Measurements from ENCODE around the gene WDR49.

Gene WDR49

DNA sequence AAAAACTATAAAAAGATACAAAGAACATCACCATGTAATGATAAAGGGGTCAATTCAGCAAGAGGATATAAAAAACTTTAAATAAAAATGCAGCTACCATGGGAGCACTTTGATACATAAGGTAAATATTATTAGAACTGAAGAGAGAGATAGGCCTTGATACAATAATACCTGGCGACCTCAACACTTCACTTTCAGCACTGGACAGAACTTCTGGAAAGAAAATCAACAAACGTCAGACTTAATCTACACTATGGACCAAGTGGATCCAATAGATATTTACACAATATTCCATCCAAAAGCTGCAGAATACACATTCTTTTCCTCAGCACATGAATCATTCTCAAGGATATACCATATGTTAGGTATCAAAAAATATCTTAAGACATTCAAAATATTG, 42.0 kb downstream of the WDR49 start:
- no peak for DNase-seq

GRCh38 chr3:167609156-167609555, 44.6 kb downstream of the WDR49 start:
- DNase-seq = no peak

GRCh38 chr3:167606836-167607235, 46.9 kb downstream of the WDR49 start:
- DNase-seq = no peak

- no peak for DNase-seq
These were observed 47.9 kb downstream of the WDR49 start for GRCh38 chr3:167605871-167606270.

DNA sequence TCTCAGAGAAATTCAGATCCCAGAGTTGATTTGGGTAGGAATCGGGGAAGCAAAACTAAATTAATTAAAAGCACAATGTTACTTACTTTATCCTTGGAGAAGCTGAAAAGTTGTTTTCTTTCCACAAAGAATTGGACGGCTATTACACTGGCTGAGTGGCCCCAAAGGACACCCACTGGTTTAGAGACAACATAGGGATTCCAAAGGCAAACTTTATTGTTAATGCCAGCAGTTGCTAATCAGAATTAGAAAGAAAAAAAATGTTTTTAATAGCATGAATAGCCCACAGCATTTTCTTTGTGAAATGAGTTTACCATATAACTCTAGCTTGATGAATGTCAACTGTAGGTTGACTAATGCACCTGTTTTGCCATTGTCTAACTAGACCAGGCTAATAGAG, 51.7 kb downstream of the WDR49 start:
- DNase-seq = no peak

- no peak for DNase-seq
These were observed 66.1 kb downstream of the WDR49 start for GRCh38 chr3:167587651-167588050.

DNA sequence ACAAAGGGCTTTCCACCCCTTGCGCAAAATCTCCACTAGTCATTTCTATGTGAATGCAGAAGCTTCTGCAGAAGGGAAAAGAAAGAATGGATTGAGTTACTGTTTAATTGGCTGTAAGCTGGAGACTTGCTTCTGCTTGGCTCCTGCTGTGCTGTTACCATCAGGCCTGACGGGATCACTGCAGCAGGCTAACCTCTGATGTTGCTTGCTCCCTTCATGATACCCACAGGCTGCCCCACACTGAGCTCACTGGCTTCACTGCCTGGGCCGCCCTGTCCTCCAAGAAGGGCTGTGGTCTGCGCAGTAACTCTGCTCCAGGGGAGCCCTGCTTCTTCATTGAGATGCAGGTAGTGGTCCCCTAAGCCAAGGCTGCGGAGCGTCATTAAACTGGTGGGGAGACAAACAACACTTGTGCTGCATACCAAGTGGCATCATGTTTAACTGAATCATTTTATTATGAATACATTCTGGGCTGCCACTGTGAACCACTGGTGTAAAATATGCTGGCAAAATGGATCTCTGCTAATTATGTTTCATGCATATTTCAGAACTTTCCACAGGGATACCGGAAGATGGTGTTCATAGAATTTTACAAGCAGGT, 78.6 kb downstream of the WDR49 start:
- no peak for DNase-seq

GRCh38 chr3:167572991-167573390, 80.8 kb downstream of the WDR49 start:
- DNase-seq = no peak

GRCh38 chr3:167568634-167569033, 85.1 kb downstream of the WDR49 start:
- no peak for DNase-seq

GRCh38 chr3:167565489-167565888, 88.3 kb downstream of the WDR49 start:
- DNase-seq = no peak

GRCh38 chr3:167564612-167565011, 89.1 kb downstream of the WDR49 start:
- no peak for DNase-seq

DNA sequence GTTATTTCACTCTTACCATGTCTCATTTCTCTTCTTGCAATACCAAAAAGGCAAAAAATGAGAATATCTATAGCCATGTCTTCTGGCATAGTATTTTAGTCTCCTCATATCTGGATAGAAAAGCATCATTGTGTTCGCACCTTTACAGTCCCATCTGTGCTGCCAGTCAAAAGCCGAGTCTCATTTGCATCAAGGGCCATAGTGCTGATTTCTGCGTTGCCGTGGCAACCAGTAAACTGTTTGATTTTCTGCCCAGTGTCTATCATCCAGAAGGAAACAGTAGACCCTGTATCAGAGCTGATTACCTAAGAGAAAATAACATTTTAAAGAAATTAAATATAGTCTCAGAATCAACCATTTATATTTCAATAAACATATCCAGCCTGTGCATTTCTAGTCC, 93.8 kb downstream of the WDR49 start:
- DNase-seq = no peak

DNA sequence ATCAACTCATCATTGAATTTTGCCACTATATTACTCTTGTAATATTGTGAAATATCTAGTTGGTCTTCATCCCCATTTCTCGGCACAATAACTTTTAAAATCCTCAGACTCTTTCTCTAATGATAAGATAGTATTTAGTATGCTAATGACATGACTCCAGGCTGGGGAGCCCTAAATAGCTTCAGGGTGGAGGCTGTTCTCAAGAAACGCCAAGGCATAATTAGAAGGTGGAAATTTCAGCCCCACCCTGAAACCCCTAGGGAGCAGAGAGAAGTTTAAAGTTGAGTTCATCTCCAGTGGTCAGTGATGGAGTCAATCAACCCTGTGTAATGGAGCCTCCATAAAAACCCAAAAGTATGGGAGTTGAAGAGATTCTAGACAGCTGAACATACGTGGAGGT, 98.8 kb downstream of the WDR49 start:
- DNase-seq = no peak

- no peak for DNase-seq
These were observed 115.7 kb downstream of the WDR49 start for GRCh38 chr3:167538081-167538480.

DNA sequence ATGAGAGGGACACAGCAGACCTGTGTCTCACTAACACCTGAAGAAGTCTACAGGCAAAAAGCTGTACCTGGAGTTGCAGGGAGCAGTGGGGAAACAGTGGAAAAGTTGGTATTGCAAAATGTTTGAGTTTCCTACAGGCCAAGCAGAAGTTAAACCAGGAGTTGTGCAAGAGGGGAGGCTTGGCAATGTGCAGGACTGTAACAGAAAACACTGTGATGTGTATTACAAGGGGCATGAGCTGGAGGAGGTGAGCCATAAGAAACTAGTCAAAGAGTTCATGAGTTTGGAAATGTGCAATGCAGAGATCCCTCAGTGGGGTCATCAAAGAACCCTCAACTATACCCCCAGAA, 132.8 kb downstream of the WDR49 start:
- DNase-seq = no peak

DNA sequence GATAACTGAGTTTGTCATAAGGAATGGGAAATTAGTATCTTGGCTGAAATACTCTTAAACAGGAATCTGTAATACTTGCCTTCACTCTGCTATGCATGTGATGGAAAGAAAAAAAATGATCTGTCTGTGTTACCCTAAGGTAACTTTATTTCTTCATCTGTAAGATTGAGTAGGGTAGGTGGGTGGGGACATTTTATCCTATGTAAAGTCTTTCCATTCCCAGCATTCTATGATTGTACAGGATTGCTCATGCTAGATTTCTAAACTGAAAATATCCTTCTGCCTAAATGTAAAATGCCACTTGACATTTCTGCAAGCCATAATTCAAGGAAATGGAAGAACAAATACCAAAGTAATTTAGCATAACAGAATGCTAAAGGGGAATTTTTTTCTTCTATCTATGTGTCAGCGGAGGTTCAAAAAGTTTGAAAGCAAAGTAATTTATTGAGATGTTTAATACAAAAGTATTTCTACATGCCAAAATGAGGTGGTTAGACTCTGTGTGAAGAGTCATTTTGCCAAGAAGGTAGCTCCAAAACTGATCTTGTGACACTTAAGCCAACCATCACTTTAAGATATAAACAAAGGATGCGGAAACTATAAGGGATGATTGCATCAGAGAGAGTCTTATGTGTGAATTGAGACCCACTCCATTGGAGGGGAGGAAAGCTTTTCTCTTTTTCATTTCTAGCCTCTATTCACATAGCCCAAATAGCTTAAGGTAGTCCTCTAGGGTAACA, 133.3 kb downstream of the WDR49 start:
- no peak for DNase-seq

- DNase-seq = no peak
These were observed 145.8 kb downstream of the WDR49 start for GRCh38 chr3:167507954-167508353.

DNA sequence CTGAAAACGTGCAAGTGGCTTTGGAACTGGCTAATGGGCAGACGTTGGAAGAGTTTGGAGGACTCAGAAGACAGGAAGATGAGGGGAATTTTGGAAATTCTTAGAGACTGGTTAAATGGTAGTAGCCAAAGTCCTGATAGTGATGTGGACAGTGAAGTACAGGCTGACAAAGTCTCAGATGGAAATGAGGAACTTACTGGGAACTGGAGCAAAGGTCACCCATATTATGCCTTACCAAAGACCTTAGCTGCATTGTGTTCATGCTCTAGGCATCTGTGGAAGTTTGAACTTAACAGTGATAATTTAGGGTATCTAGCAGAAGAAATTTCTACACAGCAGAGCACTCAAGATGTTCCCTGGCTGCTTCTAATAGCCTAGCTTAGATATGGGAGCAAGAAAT, 151.3 kb downstream of the WDR49 start:
- no peak for DNase-seq

DNA sequence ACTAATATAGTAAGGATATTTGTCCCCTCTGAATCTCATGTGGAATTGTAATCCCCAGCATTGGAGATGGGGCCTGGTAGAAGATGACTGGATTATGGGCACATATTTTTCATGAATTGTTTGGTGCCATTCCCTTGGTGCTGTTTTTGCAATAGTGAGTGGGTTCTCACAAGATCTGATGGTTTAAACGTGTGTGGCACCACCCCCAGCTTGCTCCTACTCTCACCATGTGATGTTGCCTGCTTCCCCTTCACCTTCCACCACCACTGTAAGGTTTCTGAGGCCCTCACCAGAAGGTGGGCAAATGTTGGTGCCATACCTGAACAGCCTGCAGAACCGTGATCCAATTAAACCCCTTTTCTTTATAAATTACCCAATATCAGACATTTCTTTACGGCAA, 151.8 kb downstream of the WDR49 start:
- DNase-seq = no peak

DNA sequence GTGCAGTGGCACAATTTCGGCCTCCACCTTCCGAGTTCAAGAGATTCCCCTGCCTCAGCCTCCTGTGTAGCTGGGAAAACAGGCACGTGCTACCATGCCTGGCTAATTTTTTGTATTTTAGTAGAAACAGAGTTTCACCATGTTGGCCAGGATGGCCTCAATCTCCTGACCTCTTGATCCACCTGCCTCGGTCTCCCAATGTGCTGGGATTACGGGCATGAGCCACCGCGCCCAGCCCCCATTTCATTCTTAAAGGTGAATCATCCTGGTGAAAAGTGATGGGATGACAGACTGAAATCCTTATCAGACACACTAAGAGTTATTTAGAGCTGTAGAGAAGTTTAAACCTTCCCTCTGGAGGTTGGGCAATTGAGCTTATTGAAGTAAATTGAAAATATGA, 155.8 kb downstream of the WDR49 start:
- no peak for DNase-seq

DNA sequence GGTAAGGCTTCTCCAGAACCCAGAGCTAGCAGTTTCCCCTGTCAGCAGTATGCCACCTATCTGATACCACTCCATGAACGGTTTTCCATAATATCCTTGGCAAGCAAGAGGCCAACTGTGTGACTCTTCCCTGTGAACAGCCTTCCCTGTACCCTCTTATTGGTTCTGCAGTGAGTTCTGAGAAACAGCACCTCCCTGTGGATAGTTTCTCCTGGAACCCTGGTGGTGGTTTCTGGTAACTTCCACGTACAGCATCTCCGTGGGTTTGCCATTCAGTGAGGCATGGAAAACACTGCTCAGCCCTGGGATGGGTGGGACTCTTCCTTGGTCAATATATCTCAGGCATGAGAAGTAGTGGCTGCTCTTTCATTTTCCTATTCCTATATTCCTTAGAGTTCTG, 160.5 kb downstream of the WDR49 start:
- DNase-seq = no peak

DNA sequence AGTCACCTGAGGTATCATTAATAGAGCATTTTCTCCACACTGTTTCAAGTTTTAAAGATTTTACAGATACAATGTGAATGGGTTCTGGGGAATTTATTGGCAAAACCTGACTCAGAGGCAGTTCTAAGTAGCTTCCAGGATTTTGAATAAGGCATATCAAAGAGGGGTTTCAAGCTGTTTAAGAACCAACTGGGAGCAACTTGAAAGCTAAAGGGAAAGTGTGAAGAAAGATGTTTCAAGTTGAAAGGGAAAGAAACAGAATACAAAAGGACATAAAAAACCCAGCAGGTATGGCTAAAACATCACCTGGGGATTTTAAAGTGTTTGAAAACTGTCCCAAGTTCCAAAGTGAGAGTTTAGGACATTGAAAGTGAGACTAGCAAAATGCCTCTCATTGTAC, 162.1 kb downstream of the WDR49 start:
- DNase-seq = no peak

- no peak for DNase-seq
These were observed 164.2 kb downstream of the WDR49 start for GRCh38 chr3:167489571-167489970.

DNA sequence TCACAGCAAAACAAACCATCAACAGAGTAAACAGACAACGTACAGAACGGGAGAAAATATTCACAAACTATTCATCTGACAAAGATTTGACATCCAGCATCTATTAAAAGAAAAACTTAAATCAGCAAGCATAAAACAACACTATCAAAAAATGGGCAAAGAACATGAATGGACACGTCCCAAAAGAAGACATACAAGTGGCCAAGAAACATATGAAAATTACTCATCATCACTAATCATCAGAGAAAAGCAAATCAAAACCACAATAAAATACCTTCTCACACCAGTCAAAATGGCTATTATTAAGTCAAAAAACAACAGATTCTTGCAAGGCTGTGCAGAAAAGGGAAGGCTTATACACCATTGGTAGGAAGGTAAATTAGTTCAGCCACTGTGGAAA, 166.2 kb downstream of the WDR49 start:
- no peak for DNase-seq

DNA sequence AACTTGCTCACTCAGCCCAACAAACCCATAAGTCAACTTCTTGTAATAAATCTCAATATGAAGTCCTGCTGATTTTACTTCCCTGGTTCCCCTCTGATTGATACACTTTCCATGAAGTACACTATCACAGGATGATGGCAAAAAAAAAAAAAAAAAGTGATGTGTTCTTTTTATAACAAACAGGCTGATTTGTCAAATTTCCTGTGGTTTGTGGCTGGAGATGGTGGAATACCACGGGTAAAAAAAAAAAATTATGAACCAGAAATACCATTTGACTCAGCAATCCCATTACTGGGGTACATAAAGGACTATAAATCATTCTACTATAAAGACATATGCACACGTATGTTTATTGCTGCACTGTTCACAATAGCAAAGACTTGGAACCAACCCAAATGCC, 169.2 kb downstream of the WDR49 start:
- no peak for DNase-seq
